Epithelial cell of esophagus (primary cell): ENCODE results near the gene VWA3A.
A peak's percentile ranks its signal among the peaks of the same experiment; 100 is the strongest.
"Not testable (repeated sequence)": the region's sequence is repeated elsewhere in the genome, so short reads cannot be mapped to it uniquely, and the experiment has no call there.

Source experiments
- DNase-seq: peaks from one replicate; pipeline ENCODE4 v3.0.0; 2010; ENCODE audit warnings: low read depth
- H3K4me3 ChIP-seq: 2 replicates; pipeline ENCODE4 v1.5.1; 2011; ENCODE audit warnings: mild to moderate bottlenecking, low read length, control low read depth
- TF ChIP-seq, protein P1 (sequence below): IDR thresholded peaks from 2 replicates; pipeline ENCODE4 v1.5.1; 2011; ENCODE audit warnings: low read depth, mild to moderate bottlenecking, low read length, control low read depth, inconsistent platforms; ENCODE audit not compliant: insufficient read depth; ENCODE audit errors: missing control alignments

Gene VWA3A

DNA sequence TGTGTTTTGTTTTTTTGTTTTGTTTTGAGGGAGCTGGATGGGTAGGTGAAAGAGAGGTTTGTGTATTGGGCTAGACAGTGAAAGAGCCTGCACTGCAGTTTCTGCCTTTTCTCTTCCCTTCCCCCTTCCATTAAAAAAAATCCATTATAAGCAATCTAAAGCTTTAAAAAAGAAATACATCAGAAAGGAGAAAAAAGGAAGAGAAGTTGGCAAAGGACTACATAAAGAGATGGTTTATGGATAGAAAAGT lies 103.0 kb downstream of the VWA3A start:
- no peak overlapping the region for H3K4me3 ChIP-seq
- no peak for DNase-seq
- TF ChIP-seq, protein P1, sequence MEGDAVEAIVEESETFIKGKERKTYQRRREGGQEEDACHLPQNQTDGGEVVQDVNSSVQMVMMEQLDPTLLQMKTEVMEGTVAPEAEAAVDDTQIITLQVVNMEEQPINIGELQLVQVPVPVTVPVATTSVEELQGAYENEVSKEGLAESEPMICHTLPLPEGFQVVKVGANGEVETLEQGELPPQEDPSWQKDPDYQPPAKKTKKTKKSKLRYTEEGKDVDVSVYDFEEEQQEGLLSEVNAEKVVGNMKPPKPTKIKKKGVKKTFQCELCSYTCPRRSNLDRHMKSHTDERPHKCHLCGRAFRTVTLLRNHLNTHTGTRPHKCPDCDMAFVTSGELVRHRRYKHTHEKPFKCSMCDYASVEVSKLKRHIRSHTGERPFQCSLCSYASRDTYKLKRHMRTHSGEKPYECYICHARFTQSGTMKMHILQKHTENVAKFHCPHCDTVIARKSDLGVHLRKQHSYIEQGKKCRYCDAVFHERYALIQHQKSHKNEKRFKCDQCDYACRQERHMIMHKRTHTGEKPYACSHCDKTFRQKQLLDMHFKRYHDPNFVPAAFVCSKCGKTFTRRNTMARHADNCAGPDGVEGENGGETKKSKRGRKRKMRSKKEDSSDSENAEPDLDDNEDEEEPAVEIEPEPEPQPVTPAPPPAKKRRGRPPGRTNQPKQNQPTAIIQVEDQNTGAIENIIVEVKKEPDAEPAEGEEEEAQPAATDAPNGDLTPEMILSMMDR, result no peak

DNA sequence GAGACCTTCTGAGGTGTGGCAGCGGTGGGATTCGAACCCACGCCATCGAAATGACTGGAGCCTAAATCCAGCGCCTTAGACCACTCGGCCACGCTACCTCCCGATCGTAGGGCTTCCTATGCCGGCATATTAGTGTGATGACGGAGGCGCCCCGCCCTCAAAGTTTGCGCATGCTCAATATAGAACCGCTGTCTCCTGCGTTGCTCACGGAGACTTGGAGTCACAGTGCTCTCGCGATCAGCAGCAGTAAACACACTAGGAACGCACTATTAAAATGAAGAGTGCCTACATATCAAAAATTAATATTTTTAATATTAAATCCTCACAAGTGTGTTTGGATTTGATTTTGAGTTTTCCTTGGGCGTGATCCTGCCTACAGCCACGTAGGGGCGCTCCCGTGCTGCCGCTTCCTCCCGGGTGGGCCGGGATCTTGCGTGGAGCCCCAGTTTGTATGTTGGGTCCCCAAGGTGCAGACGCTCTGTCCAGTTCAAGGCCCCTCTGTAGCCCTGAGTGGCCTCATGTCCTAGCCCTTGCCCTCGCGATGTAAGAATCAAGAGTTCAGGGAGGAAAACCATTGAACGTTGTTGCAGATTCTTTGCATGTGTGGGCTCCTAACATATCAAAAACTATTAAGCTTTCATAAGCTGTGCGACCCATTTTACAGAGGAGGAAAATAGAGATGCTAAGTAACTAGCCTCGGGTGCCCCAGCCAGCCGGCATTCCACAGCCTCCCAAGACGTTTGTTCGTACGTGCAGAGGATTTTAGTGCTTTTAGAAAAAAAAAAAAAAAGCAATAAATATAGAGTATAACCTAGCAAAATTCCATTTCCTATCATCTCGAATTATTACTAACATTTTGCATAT lies 103.6 kb downstream of the VWA3A start:
- H3K4me3 ChIP-seq, result peak overlapping the region; percentile 75
- DNase-seq, result peak; percentile 86
- TF ChIP-seq, protein P1, result peak; percentile 82

DNA sequence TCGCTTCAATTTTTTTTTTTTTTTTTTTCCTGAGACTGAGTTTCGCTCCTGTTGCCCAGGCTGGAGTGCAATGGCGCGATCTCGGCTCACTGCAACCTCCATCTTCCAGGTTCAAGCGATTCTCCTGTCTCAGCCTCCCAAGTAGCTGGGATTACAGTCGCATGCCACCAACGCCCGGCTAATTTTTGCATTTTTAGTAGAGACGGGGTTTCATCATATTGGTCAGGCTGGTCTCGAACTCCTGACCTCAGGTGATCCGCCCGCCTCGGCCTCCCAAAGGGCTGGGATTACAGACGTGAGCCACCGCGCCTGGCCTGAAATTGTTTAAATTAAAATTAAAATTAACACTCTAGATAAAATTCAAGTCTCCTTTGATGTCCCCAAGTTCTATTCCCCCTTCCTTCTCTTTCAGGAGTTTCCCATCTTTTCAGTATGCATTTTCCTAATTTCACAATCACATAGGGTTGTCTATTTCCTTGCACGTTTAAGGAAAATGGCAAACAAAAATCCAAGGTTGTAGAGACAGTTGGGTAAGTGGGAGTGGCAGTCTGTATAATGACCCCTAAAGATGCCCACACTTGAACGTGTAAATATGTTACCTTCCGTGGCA lies 104.3 kb downstream of the VWA3A start:
- DNase-seq, result not testable (repeated sequence)
- H3K4me3 ChIP-seq, result peak overlapping the region; percentile 75

DNA sequence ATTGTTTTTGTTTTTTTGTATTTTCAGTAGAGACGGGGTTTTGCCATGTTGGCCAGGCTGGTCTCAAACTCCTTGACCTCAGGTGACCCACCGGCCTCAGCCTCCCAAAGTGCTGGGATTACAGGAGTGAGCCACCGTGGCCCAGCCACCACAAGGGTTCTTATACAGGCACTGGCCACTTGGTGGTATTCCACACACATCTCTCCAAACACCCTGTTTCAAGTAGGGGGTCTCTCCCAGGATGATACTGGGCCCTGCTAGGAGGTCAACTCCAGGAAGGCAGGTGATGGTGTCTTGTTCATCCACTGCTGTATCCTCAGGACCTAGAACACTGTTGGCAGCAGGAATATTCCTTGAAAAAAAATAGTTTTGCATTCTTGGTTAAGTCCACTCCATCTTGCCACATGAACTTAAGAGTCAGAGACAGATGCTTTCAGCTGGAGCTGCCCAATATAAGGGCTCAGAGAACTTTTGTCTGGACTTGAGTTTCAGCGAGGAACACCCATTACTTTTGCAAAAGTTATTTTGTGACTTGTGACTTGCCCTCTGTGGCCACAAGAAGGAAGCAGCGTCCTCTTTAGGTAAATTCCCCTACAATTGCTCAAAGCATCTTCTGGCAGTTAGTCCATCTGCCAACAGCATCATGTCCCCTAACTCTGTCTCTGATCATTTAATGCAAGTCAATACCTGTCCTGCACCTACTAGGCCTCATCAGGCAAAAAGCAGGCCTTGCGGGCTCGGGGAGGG lies 106.4 kb downstream of the VWA3A start:
- no peak overlapping the region for H3K4me3 ChIP-seq
- DNase-seq, result peak; percentile 35
- TF ChIP-seq, protein P1, result no peak

DNA sequence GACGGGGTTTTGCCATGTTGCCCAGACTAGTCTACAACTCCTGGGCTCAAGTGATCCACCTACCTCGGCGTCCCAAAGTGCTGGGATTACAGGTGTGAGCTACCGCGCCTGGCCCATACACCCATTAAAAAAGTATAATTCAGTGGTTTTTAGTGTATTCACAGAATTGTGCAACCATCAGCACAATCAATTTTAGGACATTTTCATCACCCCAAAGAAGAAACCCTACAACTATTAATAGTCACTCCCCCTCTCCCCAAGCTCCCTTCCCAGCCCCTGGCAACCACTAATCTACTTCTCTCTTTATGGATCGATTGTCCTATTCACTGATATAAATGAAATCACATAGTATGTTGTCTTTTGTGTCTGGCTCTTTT lies 109.9 kb downstream of the VWA3A start:
- TF ChIP-seq, protein P1, result no peak
- H3K4me3 ChIP-seq, result no peak overlapping the region
- no peak for DNase-seq

DNA sequence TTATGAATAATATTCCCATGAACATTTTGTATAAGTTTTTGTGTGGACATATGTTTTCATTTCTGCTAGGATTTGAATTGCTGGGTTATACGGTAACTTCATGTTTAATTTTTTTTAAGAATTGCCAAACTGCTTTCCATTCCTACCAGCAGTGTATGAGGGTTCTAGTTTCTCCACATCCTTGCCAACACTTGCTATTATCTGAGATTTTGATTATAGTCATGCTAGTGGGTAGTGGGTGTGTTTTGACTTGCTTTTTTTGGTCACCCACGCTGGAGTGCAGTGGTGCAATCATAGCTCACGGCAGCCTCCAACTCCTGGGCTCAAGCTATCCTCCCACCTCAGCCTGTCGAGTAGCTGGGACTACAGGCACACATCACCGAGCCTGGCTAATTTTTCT lies 110.8 kb downstream of the VWA3A start:
- no peak for DNase-seq
- no peak overlapping the region for H3K4me3 ChIP-seq
- TF ChIP-seq, protein P1, result no peak

DNA sequence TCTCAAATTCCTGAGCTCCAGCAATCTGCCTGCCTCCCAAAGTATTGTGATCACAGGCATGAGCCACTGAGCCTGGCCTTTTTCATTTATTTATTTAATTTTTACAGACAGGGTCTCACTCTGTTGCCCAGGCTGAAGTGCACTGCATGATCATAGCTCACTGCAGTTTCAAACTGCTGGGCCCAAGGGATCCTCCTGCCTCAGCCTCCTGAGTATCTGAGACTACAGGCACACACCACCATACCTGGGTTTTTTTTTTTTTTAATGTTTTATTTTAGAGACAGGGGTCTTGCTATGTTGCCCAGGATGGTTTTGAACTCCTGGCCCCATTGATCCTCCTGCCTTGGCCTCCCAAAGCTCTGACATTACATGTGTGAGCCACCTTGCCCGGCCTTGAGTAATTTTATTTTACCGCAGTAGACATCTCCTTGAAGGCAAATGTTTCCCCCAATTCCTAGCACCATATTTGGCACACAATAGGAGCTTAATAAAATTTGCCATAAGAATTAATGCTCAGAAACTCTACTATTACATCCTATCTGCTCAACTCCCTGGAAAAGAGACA lies 111.8 kb downstream of the VWA3A start:
- TF ChIP-seq, protein P1, result no peak
- no peak overlapping the region for H3K4me3 ChIP-seq
- no peak for DNase-seq
